ENCODE measurements around the gene PLCB3.
A peak's percentile ranks its signal among the peaks of the same experiment; 100 is the strongest.

PLCB3 gene

GRCh38 chr11:64232182-64232966 lies 19.0 kb upstream of the PLCB3 start:
- Histone ChIP-seq H3K27ac (no peak overlapping the region), H3K4me3 (ENCODE audit: low read depth, low read length) (no peak overlapping the region), H3K27me3 (ENCODE audit: insufficient read depth, low read depth, severe bottlenecking) (no peaks in the 10 kb centered on the region), H3K36me3 (peaks cover 7% of the 10 kb centered on the region), H3K9me3 (ENCODE audit: severe bottlenecking) (no peaks in the 10 kb centered on the region)
- TF ChIP-seq CTCF (IDR thresholded peaks at IDR 0.05; ENCODE audit: low read depth, low read length): no peak
- no peak for DNase-seq

GRCh38 chr11:64232967-64233315 lies 18.4 kb upstream of the PLCB3 start:
- H3K4me3 ChIP-seq (ENCODE audit: low read depth, low read length): no peak overlapping the region
- H3K27ac ChIP-seq: no peak overlapping the region
- H3K36me3 ChIP-seq: peaks cover 11% of the 10 kb centered on the region

GRCh38 chr11:64233913-64234586 lies 17.3 kb upstream of the PLCB3 start, which contains the start of gene VEGFB:
Gene VEGFB, plus strand, starts transcription at chr11:64234584. Its CDS starts 250 bp downstream, at chr11:64234834.
- no peak for TF ChIP-seq CTCF (IDR thresholded peaks at IDR 0.05; ENCODE audit: low read depth, low read length)
- peak; percentile 79 for DNase-seq
- Histone ChIP-seq H3K27me3 (ENCODE audit: insufficient read depth, low read depth, severe bottlenecking) (no peaks in the 10 kb centered on the region), H3K36me3 (peaks cover 22% of the 10 kb centered on the region), H3K4me3 (ENCODE audit: low read depth, low read length) (peak within 1 kb of the TSS; percentile 65), H3K9me3 (ENCODE audit: severe bottlenecking) (no peaks in the 10 kb centered on the region), H3K27ac (peak within 1 kb of the TSS; percentile 61)

More at GRCh38 chr11:64232967-64233315, 18.4 kb upstream of the PLCB3 start:
- Histone ChIP-seq H3K9me3 (ENCODE audit: severe bottlenecking) (no peaks in the 10 kb centered on the region), H3K27me3 (ENCODE audit: insufficient read depth, low read depth, severe bottlenecking) (no peaks in the 10 kb centered on the region)
- no peak for TF ChIP-seq CTCF (IDR thresholded peaks at IDR 0.05; ENCODE audit: low read depth, low read length)
- DNase-seq: no peak

- TF ChIP-seq CTCF (IDR thresholded peaks at IDR 0.05; ENCODE audit: low read depth, low read length): no peak
- H3K27ac ChIP-seq: peak overlapping the region; percentile 58
- H3K27me3 ChIP-seq (ENCODE audit: insufficient read depth, low read depth, severe bottlenecking): no peaks in the 10 kb centered on the region
- no peak for DNase-seq
- H3K4me3 ChIP-seq (ENCODE audit: low read depth, low read length): peak overlapping the region; percentile 41
- H3K9me3 ChIP-seq (ENCODE audit: severe bottlenecking): no peaks in the 10 kb centered on the region
- H3K36me3 ChIP-seq: peaks cover 22% of the 10 kb centered on the region
Observed at GRCh38 chr11:64234647-64235379, 16.5 kb upstream of the PLCB3 start.

- Histone ChIP-seq H3K9me3 (ENCODE audit: severe bottlenecking) (no peaks in the 10 kb centered on the region), H3K4me3 (ENCODE audit: low read depth, low read length) (peak overlapping the region; percentile 41), H3K36me3 (peaks cover 22% of the 10 kb centered on the region), H3K27me3 (ENCODE audit: insufficient read depth, low read depth, severe bottlenecking) (no peaks in the 10 kb centered on the region), H3K27ac (no peak overlapping the region)
- TF ChIP-seq CTCF (IDR thresholded peaks at IDR 0.05; ENCODE audit: low read depth, low read length): no peak
- DNase-seq: no peak
Observed at GRCh38 chr11:64235437-64236161, 15.7 kb upstream of the PLCB3 start.
